Measurements from ENCODE around the gene MEIS2. TPM values are rescaled to one million over a fixed set of nuclear protein-coding genes. Genes with fewer than 3 reads are reported as not detected.

MEIS2 gene
- total RNA-seq, 1 experiment from 2014 or later = 28.7 TPM

DNA sequence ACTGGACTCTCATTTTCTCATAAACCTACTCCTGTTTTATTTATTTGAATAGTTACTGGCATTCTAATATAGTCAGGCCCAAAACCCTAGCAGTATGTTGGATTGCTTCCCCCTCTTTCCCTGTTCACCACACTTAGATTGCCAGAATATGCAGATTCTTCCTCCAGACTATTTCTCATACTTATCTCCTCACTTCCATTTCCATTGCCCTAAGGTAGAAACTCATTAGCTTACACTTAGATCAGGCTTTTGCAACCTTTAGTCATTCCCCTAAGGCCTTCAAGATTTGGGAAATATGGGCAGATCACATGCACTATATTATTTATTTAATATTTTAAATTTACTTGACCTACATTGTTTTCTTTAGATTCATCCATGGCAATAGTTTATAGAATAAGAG, 98.9 kb downstream of the MEIS2 start:
- H3K36me3 Mint-ChIP-seq (ENCODE audit: insufficient read depth, unreplicated experiment) = peaks cover 12% of the 10 kb centered on the region
- POLR2A ChIA-PET = no interaction called here
- H3K27ac Mint-ChIP-seq (ENCODE audit: unreplicated experiment) = no peak overlapping the region
- no peaks in the 10 kb centered on the region for H3K9me3 Mint-ChIP-seq (ENCODE audit: unreplicated experiment)
- no peaks in the 10 kb centered on the region for H3K27me3 ChIP-seq (replicated peaks; ENCODE audit: control insufficient read depth, insufficient read depth, low read length)
- DNase-seq = no peak
- no TSS peak for BruUV-seq (replicated peaks)
- no peaks in the 10 kb centered on the region for H3K4me1 ChIP-seq
- intact Hi-C loops (cut with micrococcal nuclease; ENCODE audit: unreplicated experiment) = no loop called here
- no peak overlapping the region for H3K4me3 Mint-ChIP-seq (ENCODE audit: unreplicated experiment)
- H3K27me3 Mint-ChIP-seq (ENCODE audit: insufficient read depth, unreplicated experiment) = no peaks in the 10 kb centered on the region
- H3K9me3 ChIP-seq = no peaks in the 10 kb centered on the region
- H3K4me3 ChIP-seq (ENCODE audit: low read depth, low read length) = no peak overlapping the region
- H3K4me1 Mint-ChIP-seq (ENCODE audit: low read depth, unreplicated experiment) = peaks cover 6% of the 10 kb centered on the region
- CTCF ChIA-PET = no interaction called here
- no peaks in the 10 kb centered on the region for H3K36me3 ChIP-seq (ENCODE audit: control insufficient read depth, insufficient read depth, low read length)
- TF ChIP-seq, protein P1, sequence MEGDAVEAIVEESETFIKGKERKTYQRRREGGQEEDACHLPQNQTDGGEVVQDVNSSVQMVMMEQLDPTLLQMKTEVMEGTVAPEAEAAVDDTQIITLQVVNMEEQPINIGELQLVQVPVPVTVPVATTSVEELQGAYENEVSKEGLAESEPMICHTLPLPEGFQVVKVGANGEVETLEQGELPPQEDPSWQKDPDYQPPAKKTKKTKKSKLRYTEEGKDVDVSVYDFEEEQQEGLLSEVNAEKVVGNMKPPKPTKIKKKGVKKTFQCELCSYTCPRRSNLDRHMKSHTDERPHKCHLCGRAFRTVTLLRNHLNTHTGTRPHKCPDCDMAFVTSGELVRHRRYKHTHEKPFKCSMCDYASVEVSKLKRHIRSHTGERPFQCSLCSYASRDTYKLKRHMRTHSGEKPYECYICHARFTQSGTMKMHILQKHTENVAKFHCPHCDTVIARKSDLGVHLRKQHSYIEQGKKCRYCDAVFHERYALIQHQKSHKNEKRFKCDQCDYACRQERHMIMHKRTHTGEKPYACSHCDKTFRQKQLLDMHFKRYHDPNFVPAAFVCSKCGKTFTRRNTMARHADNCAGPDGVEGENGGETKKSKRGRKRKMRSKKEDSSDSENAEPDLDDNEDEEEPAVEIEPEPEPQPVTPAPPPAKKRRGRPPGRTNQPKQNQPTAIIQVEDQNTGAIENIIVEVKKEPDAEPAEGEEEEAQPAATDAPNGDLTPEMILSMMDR (IDR thresholded peaks at IDR 0.05; ENCODE audit: insufficient read depth in 1 of 2, low read depth in 1 of 2, low read length in 1 of 2, severe bottlenecking in 1 of 2, unreplicated experiment in 1 of 2) = no peak

DNA sequence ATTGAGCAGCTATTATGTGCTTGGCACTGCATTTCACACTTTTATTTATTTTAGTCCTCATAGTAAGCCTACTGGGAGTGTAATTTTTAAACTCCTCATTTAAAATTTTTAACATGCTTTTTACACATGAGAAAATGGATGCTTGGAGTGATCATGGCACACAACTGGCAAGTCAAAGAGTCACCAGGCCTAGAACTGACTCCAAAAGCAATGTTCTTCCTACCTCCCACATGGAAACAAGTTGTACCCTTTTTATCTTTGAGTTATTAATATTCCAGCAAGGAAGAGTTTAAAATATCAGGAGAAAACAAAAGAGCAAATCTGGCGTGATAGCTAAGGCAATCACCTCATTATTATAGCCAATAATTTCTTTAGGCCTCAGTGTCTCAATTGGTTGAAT, 100.6 kb downstream of the MEIS2 start:
- Mint-ChIP-seq H3K4me1 (ENCODE audit: low read depth, unreplicated experiment) (peaks cover 6% of the 10 kb centered on the region), H3K27me3 (ENCODE audit: insufficient read depth, unreplicated experiment) (no peaks in the 10 kb centered on the region), H3K36me3 (ENCODE audit: insufficient read depth, unreplicated experiment) (peaks cover 18% of the 10 kb centered on the region), H3K4me3 (ENCODE audit: unreplicated experiment) (no peak overlapping the region), H3K9me3 (ENCODE audit: unreplicated experiment) (no peaks in the 10 kb centered on the region), H3K27ac (ENCODE audit: unreplicated experiment) (no peak overlapping the region)
- H3K36me3 ChIP-seq (ENCODE audit: control insufficient read depth, insufficient read depth, low read length) = no peaks in the 10 kb centered on the region
- ChIA-PET POLR2A (no interaction called here), CTCF (no interaction called here)
- BruUV-seq (replicated peaks) = no TSS peak
- H3K4me1 ChIP-seq = no peaks in the 10 kb centered on the region
- DNase-seq = no peak
- intact Hi-C loops (cut with micrococcal nuclease; ENCODE audit: unreplicated experiment) = no loop called here
- TF ChIP-seq, protein P1 (IDR thresholded peaks at IDR 0.05; ENCODE audit: insufficient read depth in 1 of 2, low read depth in 1 of 2, low read length in 1 of 2, severe bottlenecking in 1 of 2, unreplicated experiment in 1 of 2) = no peak
- H3K27me3 ChIP-seq (replicated peaks; ENCODE audit: control insufficient read depth, insufficient read depth, low read length) = no peaks in the 10 kb centered on the region
- H3K9me3 ChIP-seq = no peaks in the 10 kb centered on the region
- no peak overlapping the region for H3K4me3 ChIP-seq (ENCODE audit: low read depth, low read length)

DNA sequence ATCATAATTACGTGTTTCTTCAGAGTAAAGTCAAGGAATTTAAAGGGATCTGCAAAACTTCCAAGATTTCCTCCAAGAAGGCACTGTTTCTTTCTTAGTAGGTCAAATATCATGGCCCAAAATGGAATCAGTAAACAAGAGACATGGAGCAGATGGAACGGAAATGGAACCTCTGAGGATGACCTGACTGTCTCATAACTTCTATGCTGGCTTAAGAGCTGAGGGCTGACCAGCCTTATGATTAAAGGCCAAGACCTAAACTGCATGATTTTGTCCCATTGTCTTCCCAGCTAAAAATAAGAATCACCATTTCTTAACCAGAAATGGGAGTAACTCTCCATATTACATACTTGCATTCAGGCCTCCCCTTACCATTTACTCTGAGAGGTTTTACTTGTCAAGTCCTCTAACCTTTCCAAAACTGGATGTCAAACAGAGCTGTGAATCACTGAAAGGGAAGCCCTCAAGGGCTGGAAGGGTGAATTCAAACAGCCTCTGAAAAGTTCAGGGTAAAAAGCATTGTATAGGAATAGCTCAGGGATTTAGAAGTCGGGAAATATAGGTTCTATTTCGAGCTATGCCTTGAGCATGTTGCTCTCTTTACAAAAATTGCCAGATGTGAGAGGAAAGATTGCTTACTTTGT, 103.7 kb downstream of the MEIS2 start:
- no peak overlapping the region for H3K4me3 Mint-ChIP-seq (ENCODE audit: unreplicated experiment)
- Histone ChIP-seq H3K4me1 (no peaks in the 10 kb centered on the region), H3K9me3 (no peaks in the 10 kb centered on the region), H3K4me3 (ENCODE audit: low read depth, low read length) (no peak overlapping the region), H3K27me3 (replicated peaks; ENCODE audit: control insufficient read depth, insufficient read depth, low read length) (no peaks in the 10 kb centered on the region), H3K36me3 (ENCODE audit: control insufficient read depth, insufficient read depth, low read length) (no peaks in the 10 kb centered on the region)
- BruUV-seq (replicated peaks) = no TSS peak
- ChIA-PET CTCF (no interaction called here), POLR2A (no interaction called here)
- no peak overlapping the region for H3K27ac Mint-ChIP-seq (ENCODE audit: unreplicated experiment)
- DNase-seq = no peak
- H3K36me3 Mint-ChIP-seq (ENCODE audit: insufficient read depth, unreplicated experiment) = peaks cover 18% of the 10 kb centered on the region
- intact Hi-C loops (cut with micrococcal nuclease; ENCODE audit: unreplicated experiment) = no loop called here
- TF ChIP-seq, protein P1 (IDR thresholded peaks at IDR 0.05; ENCODE audit: insufficient read depth in 1 of 2, low read depth in 1 of 2, low read length in 1 of 2, severe bottlenecking in 1 of 2, unreplicated experiment in 1 of 2) = no peak
- no peaks in the 10 kb centered on the region for H3K27me3 Mint-ChIP-seq (ENCODE audit: insufficient read depth, unreplicated experiment)
- no peaks in the 10 kb centered on the region for H3K4me1 Mint-ChIP-seq (ENCODE audit: low read depth, unreplicated experiment)
- no peaks in the 10 kb centered on the region for H3K9me3 Mint-ChIP-seq (ENCODE audit: unreplicated experiment)

Measured in Caco-2 (cell line).